B cell (primary cell): ENCODE results near the gene TENT4A.

ENCODE experiments used
- EZH2 ChIP-seq: IDR thresholded peaks from 2 replicates; pipeline ENCODE4 v1.6.1; 2012; ENCODE audit warnings: borderline replicate concordance, low read depth, mild to moderate bottlenecking, moderate library complexity, low read length; ENCODE audit not compliant: insufficient read depth, poor library complexity, severe bottlenecking
- TF ChIP-seq, protein P1 (sequence below): fragments of 200-600 bp; IDR thresholded peaks from one replicate; pipeline ENCODE4 v1.8.0; 2022; ENCODE audit warnings: antibody characterized with exemption, mild to moderate bottlenecking

DNA sequence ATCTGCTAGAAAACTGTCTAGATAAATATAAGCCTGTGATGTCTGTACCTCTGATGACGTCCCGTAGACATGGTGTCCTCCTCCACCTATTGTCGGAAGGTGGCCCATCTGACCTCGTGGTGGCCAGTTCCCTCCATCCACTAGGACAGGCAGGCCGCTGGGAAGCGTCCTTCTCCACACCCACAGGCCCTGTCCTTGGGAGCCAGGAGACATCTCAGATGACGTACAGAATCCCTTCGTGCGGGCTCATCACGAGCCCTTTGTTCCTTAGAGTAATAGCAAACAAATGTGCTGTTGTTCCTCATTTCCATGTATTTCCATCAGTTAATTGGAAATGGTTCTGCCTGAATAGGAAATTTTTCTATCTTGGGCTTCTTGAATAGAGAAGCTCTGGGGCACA is 38.3 kb upstream of the TENT4A start:
- TF ChIP-seq, protein P1, sequence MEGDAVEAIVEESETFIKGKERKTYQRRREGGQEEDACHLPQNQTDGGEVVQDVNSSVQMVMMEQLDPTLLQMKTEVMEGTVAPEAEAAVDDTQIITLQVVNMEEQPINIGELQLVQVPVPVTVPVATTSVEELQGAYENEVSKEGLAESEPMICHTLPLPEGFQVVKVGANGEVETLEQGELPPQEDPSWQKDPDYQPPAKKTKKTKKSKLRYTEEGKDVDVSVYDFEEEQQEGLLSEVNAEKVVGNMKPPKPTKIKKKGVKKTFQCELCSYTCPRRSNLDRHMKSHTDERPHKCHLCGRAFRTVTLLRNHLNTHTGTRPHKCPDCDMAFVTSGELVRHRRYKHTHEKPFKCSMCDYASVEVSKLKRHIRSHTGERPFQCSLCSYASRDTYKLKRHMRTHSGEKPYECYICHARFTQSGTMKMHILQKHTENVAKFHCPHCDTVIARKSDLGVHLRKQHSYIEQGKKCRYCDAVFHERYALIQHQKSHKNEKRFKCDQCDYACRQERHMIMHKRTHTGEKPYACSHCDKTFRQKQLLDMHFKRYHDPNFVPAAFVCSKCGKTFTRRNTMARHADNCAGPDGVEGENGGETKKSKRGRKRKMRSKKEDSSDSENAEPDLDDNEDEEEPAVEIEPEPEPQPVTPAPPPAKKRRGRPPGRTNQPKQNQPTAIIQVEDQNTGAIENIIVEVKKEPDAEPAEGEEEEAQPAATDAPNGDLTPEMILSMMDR = no peak
- TF ChIP-seq EZH2 = no peak
